ENCODE results near the gene ATRNL1. TPM values are rescaled to one million over a fixed set of nuclear protein-coding genes. Genes with fewer than 3 reads are reported as not detected.
A peak's percentile ranks its signal among the peaks of the same experiment; 100 is the strongest.

ATRNL1 gene
- total RNA-seq, 6 experiments from 2014 or later: 0.08 to 0.23 (median 0.09) TPM; not detected in 3

- Mint-ChIP-seq H3K36me3 (ENCODE audit: low read depth) (peaks cover 18% of the 10 kb centered on the region), H3K27me3 (ENCODE audit: insufficient read depth) (no peaks in the 10 kb centered on the region), H3K9me3 (no peaks in the 10 kb centered on the region), H3K4me1 (ENCODE audit: low read depth) (peaks cover 78% of the 10 kb centered on the region), H3K27ac (peak overlapping the region; percentile 79), H3K4me3 (peak overlapping the region; percentile 63)
- TF ChIP-seq CTCF (IDR thresholded peaks at IDR 0.05): no peak
- DNase-seq: no peak
These were observed 844.5 kb downstream of the ATRNL1 start for GRCh38 chr10:115937768-115938056.

- Mint-ChIP-seq H3K4me1 (ENCODE audit: low read depth) (peaks cover 85% of the 10 kb centered on the region), H3K27me3 (ENCODE audit: insufficient read depth) (no peaks in the 10 kb centered on the region), H3K4me3 (no peak overlapping the region), H3K9me3 (no peaks in the 10 kb centered on the region), H3K36me3 (ENCODE audit: low read depth) (peaks cover 24% of the 10 kb centered on the region), H3K27ac (peak overlapping the region; percentile 20; the same call in 1 of the 2 replicates)
- DNase-seq: no peak
- no peak for TF ChIP-seq CTCF (IDR thresholded peaks at IDR 0.05)
These were observed 846.1 kb downstream of the ATRNL1 start for GRCh38 chr10:115939101-115939854.

GRCh38 chr10:115941361-115941771, 848.2 kb downstream of the ATRNL1 start:
- Mint-ChIP-seq H3K4me3 (no peak overlapping the region), H3K36me3 (ENCODE audit: low read depth) (peaks cover 24% of the 10 kb centered on the region), H3K27me3 (ENCODE audit: insufficient read depth) (no peaks in the 10 kb centered on the region), H3K27ac (peak overlapping the region; percentile 29; the same call in 1 of the 2 replicates), H3K4me1 (ENCODE audit: low read depth) (peaks cover 87% of the 10 kb centered on the region), H3K9me3 (no peaks in the 10 kb centered on the region)
- TF ChIP-seq CTCF (IDR thresholded peaks at IDR 0.05): no peak
- DNase-seq: no peak

GRCh38 chr10:115942101-115942500, 848.9 kb downstream of the ATRNL1 start:
- TF ChIP-seq CTCF (IDR thresholded peaks at IDR 0.05): no peak
- peaks cover 24% of the 10 kb centered on the region for H3K36me3 Mint-ChIP-seq (ENCODE audit: low read depth)
- H3K4me1 Mint-ChIP-seq (ENCODE audit: low read depth): peaks cover 87% of the 10 kb centered on the region
- no peak for DNase-seq
- no peaks in the 10 kb centered on the region for H3K27me3 Mint-ChIP-seq (ENCODE audit: insufficient read depth)
- no peak overlapping the region; the same call in 1 of the 2 replicates for H3K4me3 Mint-ChIP-seq
- peak overlapping the region; percentile 30; the same call in 1 of the 2 replicates for H3K27ac Mint-ChIP-seq
- no peaks in the 10 kb centered on the region for H3K9me3 Mint-ChIP-seq

- TF ChIP-seq CTCF (IDR thresholded peaks at IDR 0.05): no peak
- Mint-ChIP-seq H3K27ac (no peak overlapping the region), H3K4me1 (ENCODE audit: low read depth) (peaks cover 87% of the 10 kb centered on the region), H3K27me3 (ENCODE audit: insufficient read depth) (no peaks in the 10 kb centered on the region), H3K4me3 (no peak overlapping the region), H3K36me3 (ENCODE audit: low read depth) (peaks cover 22% of the 10 kb centered on the region), H3K9me3 (no peaks in the 10 kb centered on the region)
- DNase-seq: no peak
These were observed 851.4 kb downstream of the ATRNL1 start for GRCh38 chr10:115944538-115944937.

Data from HFFc6 (cell line).